ENCODE data around the gene C16orf86.

The C16orf86 gene

GRCh38 chr16:67666559-67667452, at the start of gene C16orf86, which contains the start of gene ENKD1:
C16orf86 (plus strand) TSS chr16:67666814; CDS start chr16:67666971, 157 bp downstream.
ENKD1 (minus strand) TSS chr16:67666750; CDS start chr16:67666442, 308 bp downstream.
- DNase-seq = peak; percentile 85 to 88

GRCh38 chr16:67628216-67628615, 38.4 kb upstream of the C16orf86 start:
- DNase-seq = no peak

- no peak for DNase-seq
Measured at GRCh38 chr16:67632415-67633172, 34.0 kb upstream of the C16orf86 start.

GRCh38 chr16:67636713-67637112, 29.9 kb upstream of the C16orf86 start:
- DNase-seq = no peak

GRCh38 chr16:67637625-67638024, 29.0 kb upstream of the C16orf86 start:
- DNase-seq = no peak

GRCh38 chr16:67641779-67642708, 24.6 kb upstream of the C16orf86 start:
- no peak for DNase-seq

GRCh38 chr16:67644038-67644437, 22.6 kb upstream of the C16orf86 start:
- no peak for DNase-seq

- no peak for DNase-seq
Measured at GRCh38 chr16:67645397-67646121, 21.1 kb upstream of the C16orf86 start.

- no peak for DNase-seq
Measured at GRCh38 chr16:67647111-67647651, 19.4 kb upstream of the C16orf86 start.

GRCh38 chr16:67647681-67648080, 18.9 kb upstream of the C16orf86 start:
- DNase-seq = no peak

GRCh38 chr16:67648088-67648763, 18.4 kb upstream of the C16orf86 start:
- DNase-seq = no peak

GRCh38 chr16:67648764-67649407, 17.7 kb upstream of the C16orf86 start:
- DNase-seq = no peak

GRCh38 chr16:67649494-67649931, 17.1 kb upstream of the C16orf86 start:
- no peak for DNase-seq

- DNase-seq = no peak
Measured at GRCh38 chr16:67650023-67650422, 16.6 kb upstream of the C16orf86 start.

GRCh38 chr16:67651039-67651438, 15.6 kb upstream of the C16orf86 start:
- DNase-seq = no peak

GRCh38 chr16:67651847-67652246, 14.8 kb upstream of the C16orf86 start:
- no peak for DNase-seq

GRCh38 chr16:67652578-67653127, 14.0 kb upstream of the C16orf86 start:
- no peak for DNase-seq

GRCh38 chr16:67653128-67653788, 13.4 kb upstream of the C16orf86 start:
- DNase-seq = no peak

GRCh38 chr16:67653789-67654402, 12.7 kb upstream of the C16orf86 start:
- DNase-seq = no peak

Data from CD4-positive, alpha-beta T cell treated with Interleukin-4 for 1 hour (primary cell).